PC-9 (cell line): ENCODE results near the gene KCNK4. TPM values are rescaled to one million over a fixed set of nuclear protein-coding genes. Genes with fewer than 3 reads are reported as not detected.

ENCODE experiments used
- BruUV-seq: library from RNA; stranded (reverse); fragments of 400-500 nt; replicated peaks from 2 replicates; lab custom pipeline; 2021; lab: Mats Ljungman, UMichigan
- CTCF ChIA-PET: fragments of 300-600 bp; sonication (Branson Sonifier 250); formaldehyde crosslinking; loops from one replicate; lab custom pipeline; 2022; ENCODE audit warnings: antibody characterized with exemption; lab: Charles Lee
- POLR2A ChIA-PET: fragments of 300-600 bp; sonication (Branson Sonifier 250); formaldehyde crosslinking; loops from one replicate; lab custom pipeline; 2022; ENCODE audit warnings: antibody characterized with exemption; ENCODE audit not compliant: unreplicated experiment; lab: Charles Lee
- DNase-seq, 2 experiments: peaks; one replicate each; pipeline versions ENCODE4 v3.0.0 to v3.0.0-alpha.2; 2015 to 2022; ENCODE audit warnings: mixed read lengths in 1 of 2
- H2AFZ ChIP-seq: fragments of 200-600 bp; sonication (generic); 2 replicates; pipeline ENCODE4 v1.8.1; 2017; ENCODE audit warnings: antibody characterized with exemption
- H3F3A ChIP-seq: fragments of 200-600 bp; sonication (generic); 2 replicates; pipeline ENCODE4 v1.8.1; 2017; ENCODE audit warnings: antibody characterized with exemption, mild to moderate bottlenecking, low read depth; ENCODE audit not compliant: insufficient read depth
- H3K27ac ChIP-seq: fragments of 200-600 bp; sonication (generic); 2 replicates; pipeline ENCODE4 v1.6.1; 2016; ENCODE audit warnings: mixed run types
- H3K27me3 ChIP-seq: fragments of 200-600 bp; sonication (generic); 2 replicates; pipeline ENCODE4 v1.6.1; 2016; ENCODE audit warnings: low read depth, mixed run types; ENCODE audit not compliant: insufficient read depth
- H3K36me3 ChIP-seq: fragments of 200-600 bp; sonication (generic); 2 replicates; pipeline ENCODE4 v1.6.1; 2016; ENCODE audit warnings: low read depth, mixed run types
- H3K4me1 ChIP-seq: fragments of 200-600 bp; sonication (generic); replicated peaks from 2 replicates; pipeline ENCODE4 v1.6.1; 2016; ENCODE audit warnings: mixed run types; ENCODE audit not compliant: insufficient read depth
- H3K4me2 ChIP-seq: fragments of 200-600 bp; sonication (generic); 2 replicates; pipeline ENCODE4 v1.6.1; 2017; ENCODE audit warnings: mixed run types
- H3K4me3 ChIP-seq: fragments of 200-600 bp; sonication (generic); 2 replicates; pipeline ENCODE4 v1.6.1; 2016; ENCODE audit warnings: mixed run types
- H3K79me2 ChIP-seq: fragments of 200-600 bp; sonication (generic); 2 replicates; pipeline ENCODE4 v1.6.1; 2017; ENCODE audit warnings: low read depth, mixed run types
- H3K9me2 ChIP-seq: fragments of 200-600 bp; sonication (generic); 2 replicates; pipeline ENCODE4 v1.8.1; 2017; ENCODE audit warnings: mild to moderate bottlenecking; ENCODE audit not compliant: insufficient read depth
- H3K9me3 ChIP-seq: fragments of 200-600 bp; sonication (generic); 2 replicates; pipeline ENCODE4 v1.8.1; 2016; ENCODE audit warnings: low read depth; ENCODE audit not compliant: insufficient read depth
- H4K20me1 ChIP-seq: fragments of 200-600 bp; sonication (generic); 2 replicates; pipeline ENCODE4 v1.8.1; 2017; ENCODE audit not compliant: insufficient read depth
- EZH2 ChIP-seq: fragments of 200-600 bp; sonication (generic); IDR thresholded peaks from 2 replicates; pipeline ENCODE4 v1.8.0; 2017; ENCODE audit warnings: antibody characterized with exemption, low read depth
- intact Hi-C: fragments of 100-400 bp; cut with micrococcal nuclease; formaldehyde crosslinking; loops from one replicate; pipeline ENCODE4 v1.10.0; 2022; ENCODE audit not compliant: unreplicated experiment
- total RNA-seq: library from RNA; stranded (reverse); gene quantifications from 2 replicates; pipeline ENCODE4 v1.2.3, GENCODE V29; 2021
- TF ChIP-seq, protein P1 (sequence below): fragments of 200-600 bp; sonication (generic); conservative IDR thresholded peaks from 2 replicates; pipeline ENCODE4 v1.6.1; 2017; ENCODE audit warnings: mixed run types, antibody characterized with exemption, mild to moderate bottlenecking, moderate library complexity

Gene KCNK4
- total RNA-seq, 1 experiment from 2014 or later, result 0.57 TPM

DNA sequence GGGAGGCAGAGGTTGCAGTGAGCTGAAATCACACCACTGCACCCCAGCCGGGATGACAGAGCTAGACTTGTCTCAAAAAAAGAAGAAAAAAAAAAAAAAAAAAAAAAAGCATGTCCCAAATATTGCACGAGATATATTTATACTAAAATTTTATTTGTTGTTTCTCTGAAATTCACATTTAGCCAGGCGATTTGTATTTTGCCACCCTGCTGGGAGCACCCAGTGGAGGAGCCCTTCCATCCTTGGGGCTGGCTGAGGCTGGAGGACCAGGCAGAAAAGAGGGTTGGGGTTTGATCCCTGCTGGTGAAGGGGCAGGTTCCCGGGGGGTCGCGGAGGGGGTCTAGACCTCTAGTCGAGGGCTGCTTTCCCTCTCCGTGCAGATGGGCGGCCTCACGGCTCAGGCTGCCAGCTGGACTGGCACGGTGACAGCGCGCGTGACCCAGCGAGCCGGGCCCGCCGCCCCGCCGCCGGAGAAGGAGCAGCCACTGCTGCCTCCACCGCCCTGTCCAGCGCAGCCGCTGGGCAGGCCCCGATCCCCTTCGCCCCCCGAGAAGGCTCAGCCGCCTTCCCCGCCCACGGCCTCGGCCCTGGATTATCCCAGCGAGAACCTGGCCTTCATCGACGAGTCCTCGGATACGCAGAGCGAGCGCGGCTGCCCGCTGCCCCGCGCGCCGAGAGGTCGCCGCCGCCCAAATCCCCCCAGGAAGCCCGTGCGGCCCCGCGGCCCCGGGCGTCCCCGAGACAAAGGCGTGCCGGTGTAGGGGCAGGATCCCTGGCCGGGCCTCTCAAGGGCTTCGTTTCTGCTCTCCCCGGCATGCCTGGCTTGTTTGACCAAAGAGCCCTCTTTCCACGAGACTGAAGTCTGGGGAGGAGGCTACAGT, 8.1 kb downstream of the KCNK4 start:
- H3K9me2 ChIP-seq, result no peaks in the 10 kb centered on the region
- BruUV-seq, result no TSS peak
- peaks cover 12% of the 10 kb centered on the region for H3K4me1 ChIP-seq
- peak; percentile 23 to 27 for DNase-seq
- no peak overlapping the region for H2AFZ ChIP-seq
- no peaks in the 10 kb centered on the region for H4K20me1 ChIP-seq
- no peaks in the 10 kb centered on the region for H3K79me2 ChIP-seq
- no peak overlapping the region for H3K27ac ChIP-seq
- peaks cover 17% of the 10 kb centered on the region; the same call in 1 of the 2 replicates for H3F3A ChIP-seq
- intact Hi-C loops, result no loop called here
- H3K36me3 ChIP-seq, result no peaks in the 10 kb centered on the region
- H3K27me3 ChIP-seq, result 0 out of 2 replicates have a peak, but pooled peaks cover 7% of the 10 kb centered on the region
- no peak overlapping the region for H3K4me3 ChIP-seq
- ChIA-PET CTCF (interaction anchor here (0.7 kb wide), 1 partner anchor 28 kb away, joined by 3 read pairs; no protein-coding TSS in a partner anchor), POLR2A (no interaction called here)
- no peak overlapping the region for H3K4me2 ChIP-seq
- H3K9me3 ChIP-seq, result no peaks in the 10 kb centered on the region
- TF ChIP-seq EZH2, result no peak
- TF ChIP-seq, protein P1, sequence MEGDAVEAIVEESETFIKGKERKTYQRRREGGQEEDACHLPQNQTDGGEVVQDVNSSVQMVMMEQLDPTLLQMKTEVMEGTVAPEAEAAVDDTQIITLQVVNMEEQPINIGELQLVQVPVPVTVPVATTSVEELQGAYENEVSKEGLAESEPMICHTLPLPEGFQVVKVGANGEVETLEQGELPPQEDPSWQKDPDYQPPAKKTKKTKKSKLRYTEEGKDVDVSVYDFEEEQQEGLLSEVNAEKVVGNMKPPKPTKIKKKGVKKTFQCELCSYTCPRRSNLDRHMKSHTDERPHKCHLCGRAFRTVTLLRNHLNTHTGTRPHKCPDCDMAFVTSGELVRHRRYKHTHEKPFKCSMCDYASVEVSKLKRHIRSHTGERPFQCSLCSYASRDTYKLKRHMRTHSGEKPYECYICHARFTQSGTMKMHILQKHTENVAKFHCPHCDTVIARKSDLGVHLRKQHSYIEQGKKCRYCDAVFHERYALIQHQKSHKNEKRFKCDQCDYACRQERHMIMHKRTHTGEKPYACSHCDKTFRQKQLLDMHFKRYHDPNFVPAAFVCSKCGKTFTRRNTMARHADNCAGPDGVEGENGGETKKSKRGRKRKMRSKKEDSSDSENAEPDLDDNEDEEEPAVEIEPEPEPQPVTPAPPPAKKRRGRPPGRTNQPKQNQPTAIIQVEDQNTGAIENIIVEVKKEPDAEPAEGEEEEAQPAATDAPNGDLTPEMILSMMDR, result no peak

DNA sequence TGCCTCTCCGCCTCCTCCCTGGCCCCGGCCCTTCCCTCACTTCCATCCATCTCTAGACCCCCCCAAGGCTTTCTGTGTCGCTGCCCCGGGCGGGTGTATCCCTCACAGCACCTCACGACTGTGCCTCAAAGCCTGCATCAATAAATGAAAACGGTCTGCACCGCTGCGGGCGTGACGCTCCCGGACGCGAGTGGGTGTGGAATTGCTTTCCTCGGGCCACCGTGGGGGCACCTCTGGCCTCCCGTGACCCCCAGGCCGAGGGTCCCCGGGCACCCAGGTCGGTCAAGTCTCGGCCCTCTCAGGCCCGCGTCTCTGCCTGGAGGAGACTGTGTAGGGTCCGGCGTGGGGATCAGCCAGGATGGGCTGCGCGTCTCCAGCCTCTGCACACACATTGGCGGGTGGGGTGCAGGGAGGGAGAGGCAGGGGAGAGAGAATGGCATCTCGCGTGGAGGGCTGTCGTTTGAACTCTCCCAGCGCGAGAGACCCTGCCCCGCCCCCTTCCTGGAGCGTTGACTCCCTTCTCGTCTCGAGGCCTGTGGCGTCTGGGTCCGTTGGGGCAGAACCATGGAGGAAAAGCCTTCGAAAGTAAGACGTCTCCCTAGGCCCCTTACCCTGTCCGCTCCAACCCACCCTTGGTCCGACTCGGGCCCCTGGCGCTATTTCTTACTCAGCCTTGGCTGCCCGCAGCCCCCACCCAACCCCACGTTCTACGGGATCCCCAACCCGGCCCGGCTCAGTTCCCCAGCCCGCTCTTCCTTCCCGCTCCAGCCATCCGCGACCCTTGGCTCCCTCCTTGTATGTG, 8.9 kb downstream of the KCNK4 start, which contains the start of gene CATSPERZ:
Gene CATSPERZ (plus strand): TSS at position 512 of the 802 bp plus-strand sequence. CDS start 53 bp downstream, at position 565.
- Histone ChIP-seq H3K9me2 (no peaks in the 10 kb centered on the region), H3K4me3 (peak within 1 kb of the TSS; percentile 54), H3K4me2 (peak within 1 kb of the TSS; percentile 86), H3K27me3 (0 out of 2 replicates have a peak, but pooled peaks cover 7% of the 10 kb centered on the region), H3K27ac (no peak within 1 kb of the TSS), H2AFZ (peak within 1 kb of the TSS; percentile 83), H4K20me1 (no peaks in the 10 kb centered on the region), H3K79me2 (no peaks in the 10 kb centered on the region), H3K9me3 (no peaks in the 10 kb centered on the region), H3F3A (peaks cover 24% of the 10 kb centered on the region; the same call in 1 of the 2 replicates), H3K36me3 (no peaks in the 10 kb centered on the region), H3K4me1 (peaks cover 14% of the 10 kb centered on the region)
- TF ChIP-seq, protein P1, result no peak
- TF ChIP-seq EZH2, result no peak
- BruUV-seq, result no TSS peak
- POLR2A ChIA-PET, result interaction anchor here (0.5 kb wide), 2 partner anchors 361 to 460 kb away, joined by 3 to 10 read pairs; no protein-coding TSS in a partner anchor
- no peak for DNase-seq
- intact Hi-C loops, result loop anchor here (10.0 kb wide), 2 partner anchors 325 to 465 kb away; partner anchors contain the start of genes COX8A and MARK2
- CTCF ChIA-PET, result interaction anchor here (0.5 to 2.3 kb wide), 12 partner anchors 14 to 388 kb away, joined by 3 to 23 read pairs (median 4); partner anchors contain the start of genes FKBP2, PPP1R14B and STIP1
